D721Med (cell line): Measurements from ENCODE around the gene SPDYE1.
A peak's percentile ranks its signal among the peaks of the same experiment; 100 is the strongest.
"Not testable (repeated sequence)": the region's sequence is repeated elsewhere in the genome, so short reads cannot be mapped to it uniquely, and the experiment has no call there.

Experiments
- DNase-seq: peaks from one replicate; pipeline ENCODE4 v3.0.0; 2011; ENCODE audit warnings: low spot score; ENCODE audit not compliant: insufficient read length
- FAIRE-seq: peaks from 2 replicates; lab custom pipeline; 2011; peaks lifted over from hg19 to GRCh38; lab: Jason Lieb, UNC
- TF ChIP-seq, protein P1 (sequence below): IDR thresholded peaks from 2 replicates; pipeline ENCODE4 v1.5.1; 2012; ENCODE audit warnings: mild to moderate bottlenecking, control low read depth; ENCODE audit not compliant: insufficient read depth; ENCODE audit errors: missing control alignments

The SPDYE1 gene

DNA sequence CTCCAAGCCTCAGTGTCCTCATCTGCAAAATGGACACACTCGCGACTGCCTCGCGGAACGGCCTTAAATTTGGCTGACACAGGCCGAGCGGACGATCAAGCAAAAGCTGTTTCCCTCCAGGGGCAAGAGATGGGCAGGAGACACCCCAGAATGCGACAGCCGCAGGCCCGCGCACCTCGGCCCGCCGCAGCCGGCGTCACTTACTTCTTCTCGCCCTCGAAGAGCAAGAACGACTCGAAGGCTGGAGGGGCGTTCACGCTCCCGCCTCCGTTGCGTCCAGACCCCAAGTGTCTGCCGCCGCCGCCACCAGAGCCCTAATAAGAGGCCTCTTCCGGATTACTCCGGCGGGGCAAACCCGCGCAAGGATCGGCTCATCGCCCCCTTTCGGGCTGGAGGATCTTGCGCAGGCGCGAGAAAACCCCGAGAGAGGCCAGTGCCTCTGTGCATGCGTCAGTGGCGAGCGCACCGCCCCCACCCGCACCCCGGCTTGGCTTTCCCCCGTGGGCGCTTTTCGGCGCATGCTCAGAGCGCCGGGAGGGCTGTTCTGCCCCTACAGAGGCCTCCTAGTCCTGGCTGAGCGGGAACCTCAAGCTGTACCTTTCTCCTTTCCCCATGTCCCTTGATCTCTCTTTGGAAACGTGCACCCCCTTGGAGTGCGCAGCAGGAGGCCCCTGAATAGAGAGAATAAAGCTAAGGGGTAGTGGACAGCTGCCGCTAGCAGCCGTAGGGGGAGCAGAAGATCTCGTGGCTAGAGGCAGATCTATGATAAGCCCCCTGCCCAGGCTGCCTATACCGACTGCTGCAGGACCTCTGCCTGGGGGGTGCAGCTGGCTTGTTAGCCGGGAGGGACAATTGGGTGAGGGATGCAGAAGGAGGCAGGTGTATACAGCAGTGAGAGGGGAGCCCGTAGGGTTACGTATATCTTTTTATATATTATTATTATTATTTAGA is 21.4 kb downstream of the SPDYE1 start:
- DNase-seq = peak; percentile 91
- TF ChIP-seq, protein P1, sequence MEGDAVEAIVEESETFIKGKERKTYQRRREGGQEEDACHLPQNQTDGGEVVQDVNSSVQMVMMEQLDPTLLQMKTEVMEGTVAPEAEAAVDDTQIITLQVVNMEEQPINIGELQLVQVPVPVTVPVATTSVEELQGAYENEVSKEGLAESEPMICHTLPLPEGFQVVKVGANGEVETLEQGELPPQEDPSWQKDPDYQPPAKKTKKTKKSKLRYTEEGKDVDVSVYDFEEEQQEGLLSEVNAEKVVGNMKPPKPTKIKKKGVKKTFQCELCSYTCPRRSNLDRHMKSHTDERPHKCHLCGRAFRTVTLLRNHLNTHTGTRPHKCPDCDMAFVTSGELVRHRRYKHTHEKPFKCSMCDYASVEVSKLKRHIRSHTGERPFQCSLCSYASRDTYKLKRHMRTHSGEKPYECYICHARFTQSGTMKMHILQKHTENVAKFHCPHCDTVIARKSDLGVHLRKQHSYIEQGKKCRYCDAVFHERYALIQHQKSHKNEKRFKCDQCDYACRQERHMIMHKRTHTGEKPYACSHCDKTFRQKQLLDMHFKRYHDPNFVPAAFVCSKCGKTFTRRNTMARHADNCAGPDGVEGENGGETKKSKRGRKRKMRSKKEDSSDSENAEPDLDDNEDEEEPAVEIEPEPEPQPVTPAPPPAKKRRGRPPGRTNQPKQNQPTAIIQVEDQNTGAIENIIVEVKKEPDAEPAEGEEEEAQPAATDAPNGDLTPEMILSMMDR = peak; percentile 62
- not testable (repeated sequence) for FAIRE-seq

DNA sequence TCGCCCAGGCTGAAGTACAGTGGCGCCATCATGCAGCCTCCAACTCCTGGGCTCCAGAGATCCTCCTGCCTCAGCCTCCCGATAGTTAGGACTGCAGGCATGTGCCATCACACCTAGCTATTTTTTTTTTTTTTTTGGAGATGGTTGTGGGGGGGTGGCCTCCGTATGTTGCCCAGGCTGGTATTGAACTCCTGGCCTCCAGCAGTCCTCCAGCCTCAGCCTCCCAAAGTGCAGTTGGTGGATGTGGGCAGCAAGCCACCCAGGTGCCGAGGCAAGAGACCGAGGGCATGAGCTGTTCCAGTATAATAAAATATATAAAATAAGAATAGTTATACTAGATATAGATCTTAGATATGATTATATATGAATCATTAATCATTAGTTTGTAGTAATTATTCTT is 22.1 kb downstream of the SPDYE1 start:
- FAIRE-seq = not testable (repeated sequence)

DNA sequence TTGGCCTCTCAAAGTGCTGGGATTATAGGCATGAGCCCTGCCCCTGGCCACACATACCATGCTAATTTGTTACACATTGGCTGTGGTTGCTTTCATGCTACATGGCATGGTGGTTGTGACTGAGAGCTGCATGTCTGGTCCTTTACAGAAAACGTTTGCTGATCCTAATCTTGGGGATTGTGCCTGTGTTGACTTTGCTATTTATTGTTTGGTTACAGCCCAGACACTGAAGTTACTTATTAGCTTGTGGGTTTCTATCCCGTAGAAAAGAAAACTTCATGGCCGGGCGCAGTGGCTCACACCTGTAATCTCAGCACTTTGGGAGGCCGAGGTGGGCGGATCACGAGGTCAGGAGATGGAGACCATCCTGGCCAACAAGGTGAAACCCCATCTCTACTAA is 24.4 kb downstream of the SPDYE1 start:
- DNase-seq, FAIRE-seq: not testable (repeated sequence)

More for the DNA sequence above, 22.1 kb downstream of the SPDYE1 start:
- not testable (repeated sequence) for DNase-seq

DNA sequence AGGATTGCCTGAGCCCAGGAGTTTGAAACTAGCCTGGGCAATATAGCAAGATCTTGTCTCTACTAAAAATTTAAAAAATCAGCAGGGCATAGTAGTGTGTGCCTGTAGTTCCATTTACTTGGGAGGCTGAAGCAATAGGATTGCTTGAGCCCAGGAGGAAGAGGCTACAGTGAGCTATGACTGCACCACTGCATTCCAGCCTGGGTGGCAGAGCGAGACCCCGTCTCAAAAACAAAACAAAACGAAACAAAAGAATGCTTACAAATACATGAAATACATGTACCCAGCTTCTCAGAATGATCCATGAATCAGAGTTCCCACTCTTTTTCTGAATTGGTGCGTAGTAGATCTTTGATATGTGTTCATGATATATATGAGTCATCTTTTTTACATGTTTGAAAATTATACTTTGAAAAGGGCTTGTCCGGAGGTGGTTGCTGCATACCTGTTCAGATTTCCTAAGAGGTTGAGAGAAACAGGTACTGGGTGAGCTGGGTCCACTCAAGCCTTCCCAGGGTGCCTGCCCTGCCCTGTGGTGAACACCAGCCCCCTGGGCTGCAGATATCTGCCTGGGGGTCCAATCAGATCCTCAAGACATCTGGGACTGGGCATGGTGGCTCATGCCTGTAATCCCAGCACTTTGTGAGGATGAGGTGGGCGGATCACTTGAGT is 25.2 kb downstream of the SPDYE1 start:
- not testable (repeated sequence) for DNase-seq, FAIRE-seq

DNA sequence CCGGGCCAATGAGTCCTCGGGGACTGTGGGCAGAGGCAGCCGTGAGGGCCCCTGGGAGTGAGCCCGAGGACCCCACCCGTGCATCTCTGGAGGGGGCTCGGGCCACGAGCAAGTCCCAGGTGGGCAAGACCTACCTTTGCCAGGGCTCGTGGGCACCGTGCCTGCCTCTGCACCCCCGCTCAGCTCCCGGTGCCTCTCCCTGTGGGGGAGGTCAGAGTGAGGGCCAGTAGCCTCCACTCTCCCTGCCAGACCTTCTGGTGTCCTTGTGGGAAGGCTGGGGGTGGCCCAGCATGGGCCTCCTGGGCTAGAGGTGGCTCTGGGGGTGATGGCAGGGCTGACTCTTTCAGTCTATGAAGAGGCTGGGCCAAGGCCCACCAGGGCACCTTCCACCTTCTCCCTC is 31.7 kb downstream of the SPDYE1 start:
- not testable (repeated sequence) for DNase-seq, FAIRE-seq

DNA sequence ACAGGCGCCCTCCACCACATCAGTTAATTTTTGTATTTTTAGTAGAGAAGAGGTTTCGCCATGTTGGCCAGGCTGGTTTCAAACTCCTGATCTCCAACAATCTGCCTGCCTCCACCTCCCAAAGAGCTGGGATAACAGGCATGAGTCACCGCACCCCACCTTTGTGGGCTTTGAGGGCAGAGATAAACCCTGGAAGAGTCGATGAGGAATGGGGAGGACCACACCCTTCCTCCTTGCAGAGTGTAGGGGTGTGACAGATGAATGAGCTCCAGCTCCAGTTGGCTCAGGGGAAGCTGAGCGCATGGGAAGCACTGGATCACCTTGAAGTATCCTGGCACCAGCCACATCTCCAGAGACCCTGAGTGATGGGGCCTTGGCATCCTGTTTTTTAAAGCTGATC is 32.3 kb downstream of the SPDYE1 start:
- not testable (repeated sequence) for DNase-seq, FAIRE-seq

DNA sequence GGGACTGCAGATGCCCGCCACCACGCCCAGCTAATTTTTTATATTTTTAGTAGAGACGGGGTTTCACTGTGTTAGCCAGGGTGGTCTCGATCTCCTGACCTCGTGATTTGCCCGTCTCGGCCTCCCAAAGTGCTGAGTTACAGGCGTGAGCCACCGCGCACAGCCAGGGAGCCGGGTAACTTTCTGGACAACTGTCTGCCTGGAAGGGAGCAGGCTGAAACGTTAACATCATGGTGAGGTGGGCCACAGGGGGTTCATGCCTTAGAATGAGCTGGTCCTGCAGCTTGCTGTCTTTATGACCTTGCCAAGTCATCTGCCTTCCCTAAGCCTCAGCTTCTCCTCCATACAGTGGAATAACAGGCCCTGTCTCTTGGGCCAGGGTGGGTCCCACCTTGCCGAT is 33.6 kb downstream of the SPDYE1 start:
- not testable (repeated sequence) for FAIRE-seq, DNase-seq

DNA sequence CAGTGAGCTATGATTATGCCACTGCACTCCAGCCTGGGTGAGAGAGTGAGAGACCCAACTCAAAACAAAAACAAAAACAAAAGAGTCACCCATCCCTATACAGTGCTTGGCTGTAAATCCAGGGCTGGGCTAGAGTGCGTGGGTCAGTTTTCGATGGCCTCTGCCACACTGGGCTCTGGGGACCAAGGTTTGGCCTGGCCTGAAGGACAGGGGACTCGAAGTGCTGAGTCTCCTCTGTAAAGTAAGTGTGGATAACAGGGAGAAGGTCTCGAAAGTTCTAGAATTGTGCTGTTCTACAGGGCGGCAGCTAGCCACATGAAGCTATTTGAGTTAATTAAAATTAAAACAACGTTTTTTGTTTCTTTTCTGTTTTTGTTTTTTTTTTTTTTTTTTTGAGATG is 34.3 kb downstream of the SPDYE1 start:
- FAIRE-seq, DNase-seq: not testable (repeated sequence)

DNA sequence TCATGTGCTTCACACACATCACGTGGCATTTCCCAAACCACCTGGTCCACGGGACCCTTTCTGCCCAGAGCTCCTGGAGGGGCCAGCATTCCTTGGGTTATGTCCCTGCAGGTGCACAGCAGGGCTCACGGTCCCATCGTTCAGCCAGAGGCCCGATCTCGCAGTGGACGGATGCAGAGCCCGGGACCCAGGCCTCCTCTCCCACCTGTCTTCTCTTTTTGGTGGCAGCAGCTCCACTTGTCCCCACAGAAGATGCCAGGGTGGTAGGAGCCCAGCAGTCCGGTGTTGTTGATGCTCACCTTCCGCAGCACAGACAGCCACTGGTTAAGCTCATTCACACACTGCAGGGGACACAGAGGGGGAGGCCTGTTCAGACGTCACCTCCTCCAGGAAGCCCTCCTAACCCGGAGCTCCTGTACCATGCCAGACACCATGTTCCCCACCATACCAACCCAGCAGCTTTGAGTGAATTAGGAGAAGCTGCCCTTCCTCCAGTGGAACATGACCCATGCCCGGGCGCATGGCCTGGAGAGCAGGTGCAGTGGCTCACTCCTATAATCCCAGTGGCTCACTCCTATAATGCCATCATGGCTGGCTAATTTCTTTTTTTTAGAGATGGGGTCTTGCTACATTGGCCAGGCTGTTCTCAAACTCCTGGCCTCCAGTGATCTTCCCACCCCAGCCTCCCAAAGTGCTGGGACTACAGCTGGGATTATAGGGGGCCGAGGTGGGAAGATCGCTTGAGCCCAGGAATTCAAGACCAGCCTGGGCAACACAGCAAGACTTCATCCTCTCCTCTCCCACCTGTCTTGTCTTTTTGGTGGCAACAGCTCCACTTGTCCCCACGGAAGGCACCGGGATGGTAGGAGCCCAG is 36.5 kb downstream of the SPDYE1 start:
- FAIRE-seq, DNase-seq: not testable (repeated sequence)

DNA sequence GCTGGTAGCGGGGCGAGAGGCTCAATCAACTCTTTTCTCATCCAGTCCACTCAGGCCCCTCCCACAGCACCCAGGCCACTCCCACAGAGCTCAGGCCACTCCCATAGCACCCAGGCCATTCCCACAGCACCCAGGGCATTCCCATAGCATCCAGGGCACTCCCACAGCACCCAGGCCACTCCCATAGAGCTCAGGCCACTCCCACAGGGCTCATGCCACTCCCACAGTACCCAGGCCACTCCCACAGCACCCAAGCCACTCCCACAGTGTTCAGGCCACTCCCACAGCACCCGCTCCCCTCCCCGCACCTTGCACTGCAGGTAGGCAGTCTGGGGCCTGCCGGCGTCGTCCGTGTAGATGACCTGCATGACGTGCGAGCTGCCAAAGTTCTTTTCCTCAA is 38.7 kb downstream of the SPDYE1 start:
- FAIRE-seq, DNase-seq: not testable (repeated sequence)

DNA sequence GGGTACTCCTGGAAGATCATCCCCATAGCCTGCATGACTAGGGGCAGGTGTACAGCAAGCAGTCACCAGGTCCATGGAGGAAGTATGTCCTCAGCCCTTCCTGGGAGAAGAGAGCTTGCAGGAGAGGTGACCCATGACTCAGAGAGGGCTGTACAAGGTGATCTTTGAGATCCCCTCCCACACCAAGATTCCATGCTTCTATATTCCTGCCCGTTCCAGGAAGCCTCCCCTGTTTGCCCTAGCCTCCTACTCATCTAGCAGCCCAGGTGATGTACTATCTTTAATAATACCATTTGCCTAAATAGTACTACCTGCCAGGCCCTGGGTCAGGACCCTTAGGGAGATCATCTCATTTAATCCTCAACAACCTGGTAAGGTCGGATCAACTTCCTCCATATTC is 40.3 kb downstream of the SPDYE1 start:
- not testable (repeated sequence) for DNase-seq, FAIRE-seq

DNA sequence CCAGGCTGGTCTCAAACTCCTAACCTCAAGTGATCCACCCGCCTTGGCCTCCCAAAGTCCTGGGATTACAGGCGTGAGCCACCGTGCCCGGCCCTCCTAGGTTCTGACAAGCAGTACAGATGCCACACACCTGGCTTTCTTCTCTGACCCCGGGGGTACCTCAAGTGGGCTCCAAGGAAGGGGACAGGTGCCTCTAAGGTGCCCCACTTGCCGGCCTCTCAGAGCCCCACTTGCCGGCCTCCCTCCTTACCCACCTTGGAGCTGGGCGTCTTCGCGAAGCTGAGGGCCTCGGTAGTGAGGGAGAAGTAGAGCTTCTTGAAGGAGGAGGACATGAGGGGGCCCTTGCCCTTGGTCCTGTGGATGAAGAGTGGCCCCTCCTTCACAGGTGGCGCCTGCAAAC is 40.9 kb downstream of the SPDYE1 start:
- FAIRE-seq = not testable (repeated sequence)

DNA sequence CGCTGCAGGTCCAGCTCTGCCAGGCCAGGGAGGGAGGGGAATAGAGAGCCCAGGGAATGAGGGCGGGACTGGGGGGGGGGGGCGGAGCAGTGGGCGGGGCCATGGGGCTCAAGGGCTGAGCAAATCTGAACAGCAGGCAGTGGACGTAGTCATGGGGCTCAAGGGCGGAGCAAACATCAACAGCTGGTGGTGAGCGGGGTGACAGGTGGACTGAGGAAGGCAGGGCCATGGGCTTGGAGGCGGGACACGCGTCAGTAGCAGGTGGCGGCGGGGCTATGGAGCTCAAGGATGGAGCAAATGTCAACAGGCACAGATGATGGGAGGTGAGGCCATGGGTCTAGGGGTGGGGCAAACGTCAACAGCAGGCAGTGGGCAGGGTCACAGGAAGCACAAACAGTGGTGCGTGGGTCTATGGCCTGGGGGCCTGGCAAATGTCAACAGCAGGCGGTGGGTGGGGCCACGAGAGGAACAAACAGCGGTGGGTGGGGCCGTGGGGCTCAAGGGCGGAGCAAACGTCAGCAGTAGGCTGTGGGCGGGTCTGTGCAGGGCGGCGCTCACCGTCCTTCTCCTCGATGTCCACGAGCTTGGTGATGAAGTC is 41.4 kb downstream of the SPDYE1 start:
- FAIRE-seq = not testable (repeated sequence)
- DNase-seq = peak; percentile 70

More for the DNA sequence above, 40.9 kb downstream of the SPDYE1 start:
- DNase-seq = not testable (repeated sequence)

DNA sequence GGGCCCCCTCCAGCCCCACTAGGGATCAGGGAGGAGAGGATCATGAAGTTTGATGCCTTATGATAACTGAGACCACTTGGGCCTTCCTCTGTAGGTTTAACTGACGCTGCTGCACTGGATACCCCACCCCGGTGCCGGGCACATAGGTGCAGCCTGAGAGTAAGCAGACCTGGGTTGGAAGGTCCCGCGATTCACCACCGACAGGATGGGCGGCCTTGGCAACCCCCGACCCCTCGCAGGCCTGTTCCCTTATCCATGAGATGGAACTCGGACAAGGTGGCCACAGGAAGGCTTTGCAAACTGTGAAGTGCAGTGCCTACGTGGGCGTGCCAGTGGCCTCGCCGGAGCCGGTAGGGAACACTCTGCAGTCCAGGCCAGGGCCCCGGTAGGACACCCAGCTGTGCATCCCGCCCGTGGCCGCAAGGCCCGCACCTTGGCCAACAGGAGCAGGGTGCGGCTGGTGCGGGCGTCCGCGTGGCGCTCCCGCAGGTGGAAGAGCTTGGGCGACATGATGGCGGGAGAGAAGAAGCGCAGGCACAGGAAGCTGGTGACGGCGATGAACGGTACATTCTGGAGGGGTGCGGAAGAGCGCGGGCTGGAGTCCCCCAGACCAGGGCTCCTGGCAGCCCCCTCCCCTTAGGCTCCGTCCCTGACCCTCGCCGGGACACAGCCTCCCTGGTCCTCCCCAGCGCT is 42.2 kb downstream of the SPDYE1 start:
- not testable (repeated sequence) for DNase-seq, FAIRE-seq

DNA sequence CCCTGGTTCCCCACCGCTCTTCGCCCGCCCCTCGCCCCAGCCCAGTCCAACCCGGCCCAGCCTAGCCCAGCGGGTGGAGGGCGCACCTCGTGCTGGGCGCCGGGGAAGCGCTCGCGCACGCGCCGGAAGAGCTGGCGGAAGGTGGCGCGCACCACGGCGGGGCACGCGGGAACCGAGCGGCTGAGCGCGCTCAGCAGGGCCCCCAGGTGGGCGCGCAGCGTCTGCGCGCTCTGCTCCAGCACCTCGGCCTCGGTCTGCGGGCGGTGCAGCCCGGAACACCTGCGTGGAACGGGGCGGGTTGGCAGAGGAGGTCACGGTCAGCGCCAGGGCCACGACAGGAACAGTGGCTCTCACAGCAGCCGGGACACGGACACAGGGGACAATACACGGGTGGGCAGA is 42.8 kb downstream of the SPDYE1 start:
- not testable (repeated sequence) for DNase-seq, FAIRE-seq
